GM23338 (cell line): Measurements from ENCODE around the gene MSH3. TPM values are rescaled to one million over a fixed set of nuclear protein-coding genes. Genes with fewer than 3 reads are reported as not detected.
"Not testable (repeated sequence)": the region's sequence is repeated elsewhere in the genome, so short reads cannot be mapped to it uniquely, and the experiment has no call there.

Source experiments
- ATAC-seq: fragments of 200-7000 bp; cut with Tn5 transposase; 3 replicates; pipeline ENCODE4 v1.9.1; 2020
- DNase-seq: peaks from one replicate; pipeline ENCODE4 v3.0.0-alpha.2; 2015; ENCODE audit warnings: low spot score
- H2AFZ ChIP-seq: fragments of 200-600 bp; sonication (generic); 2 replicates; pipeline ENCODE4 v1.8.0; 2016; ENCODE audit warnings: antibody characterized with exemption, mild to moderate bottlenecking, moderate library complexity
- H3F3A ChIP-seq: fragments of 200-600 bp; sonication (generic); replicated peaks from 2 replicates; pipeline ENCODE4 v1.8.0; 2017; ENCODE audit warnings: antibody characterized with exemption, mixed run types, low read depth
- H3K27ac ChIP-seq: fragments of 200-600 bp; sonication (generic); 2 replicates; pipeline ENCODE4 v1.6.1; 2016; ENCODE audit warnings: low read depth
- H3K27me3 ChIP-seq: fragments of 200-600 bp; sonication (generic); 2 replicates; pipeline ENCODE4 v1.8.0; 2016; ENCODE audit warnings: mild to moderate bottlenecking, mixed run types, moderate library complexity; ENCODE audit not compliant: insufficient read depth
- H3K36me3 ChIP-seq: fragments of 200-600 bp; sonication (generic); 2 replicates; pipeline ENCODE4 v1.8.0; 2016; ENCODE audit warnings: mild to moderate bottlenecking; ENCODE audit not compliant: insufficient read depth
- H3K4me1 ChIP-seq: fragments of 200-600 bp; sonication (generic); 2 replicates; pipeline ENCODE4 v1.8.0; 2016; ENCODE audit warnings: mild to moderate bottlenecking, moderate library complexity; ENCODE audit not compliant: insufficient read depth
- H3K4me2 ChIP-seq: fragments of 200-600 bp; sonication (generic); 2 replicates; pipeline ENCODE4 v1.7.1; 2017; ENCODE audit warnings: mixed run types
- H3K4me3 ChIP-seq: fragments of 200-600 bp; sonication (generic); 2 replicates; pipeline ENCODE4 v1.6.1; 2016; ENCODE audit warnings: mixed run types
- H3K79me2 ChIP-seq: fragments of 200-600 bp; sonication (generic); replicated peaks from 2 replicates; pipeline ENCODE4 v1.8.0; 2017; ENCODE audit warnings: mild to moderate bottlenecking; ENCODE audit not compliant: insufficient read depth
- H3K9me2 ChIP-seq: fragments of 200-600 bp; sonication (generic); 2 replicates; pipeline ENCODE4 v1.8.0; 2017; ENCODE audit not compliant: insufficient read depth
- H4K20me1 ChIP-seq: fragments of 200-600 bp; sonication (generic); replicated peaks from 2 replicates; pipeline ENCODE4 v1.8.0; 2017; ENCODE audit warnings: mild to moderate bottlenecking; ENCODE audit not compliant: insufficient read depth
- H3K27ac Mint-ChIP-seq: 2 replicates; pipeline ENCODE4 v1.8.0; 2020; ENCODE audit warnings: inconsistent platforms, mild to moderate bottlenecking, moderate library complexity, mixed read lengths
- H3K27me3 Mint-ChIP-seq: 3 replicates; pipeline ENCODE4 v1.8.0; 2022; ENCODE audit warnings: low read depth, mild to moderate bottlenecking, moderate library complexity, mixed read lengths, inconsistent platforms; ENCODE audit not compliant: insufficient read depth, poor library complexity
- H3K36me3 Mint-ChIP-seq: 3 replicates; pipeline ENCODE4 v1.8.0; 2021; ENCODE audit warnings: low read depth, mild to moderate bottlenecking, inconsistent platforms, moderate library complexity, mixed read lengths
- H3K4me1 Mint-ChIP-seq: 3 replicates; pipeline ENCODE4 v1.8.0; 2020; ENCODE audit warnings: mild to moderate bottlenecking, inconsistent platforms, mixed read lengths
- H3K4me3 Mint-ChIP-seq: 3 replicates; pipeline ENCODE4 v1.8.0; 2021; ENCODE audit warnings: moderate library complexity, mild to moderate bottlenecking, inconsistent platforms, mixed read lengths
- H3K9me3 Mint-ChIP-seq: 3 replicates; pipeline ENCODE4 v1.8.0; 2020; ENCODE audit warnings: moderate library complexity, mild to moderate bottlenecking, inconsistent platforms, mixed read lengths
- REST ChIP-seq: IDR thresholded peaks from one replicate; pipeline ENCODE4 v1.6.1; 2018; ENCODE audit warnings: antibody characterized with exemption; ENCODE audit not compliant: unreplicated experiment
- STAT1 ChIP-seq: IDR thresholded peaks from one replicate; pipeline ENCODE4 v1.6.1; 2016; ENCODE audit warnings: antibody characterized with exemption; ENCODE audit not compliant: unreplicated experiment
- ZNF462 ChIP-seq: fragments of 250-450 bp; sonication (Bioruptor Pico); IDR thresholded peaks from 2 replicates; pipeline ENCODE4 v1.5.0; 2020; ENCODE audit warnings: mild to moderate bottlenecking, moderate library complexity
- polyA plus RNA-seq: library from polyadenylated mRNA; unstranded; fragments of >200 nt; fragmentation: Nextera tagmentation; extraction: Ambion mirVana; gene quantifications from 2 replicates; pipeline ENCODE4 v1.2.1, GENCODE V29; 2016
- total RNA-seq: library from RNA; depleted of rRNA; stranded (reverse); fragments of >200 nt; shearing (Covaris generic); gene quantifications from 2 replicates; pipeline ENCODE4 v1.2.3, GENCODE V29; 2014

MSH3 gene
- total and polyA plus RNA-seq, 2 experiments from 2014 or later, result 13.3 to 16.6 TPM

GRCh38 chr5:80739898-80740297, 85.4 kb downstream of the MSH3 start (continued):
- TF ChIP-seq ZNF462 (no peak), STAT1 (no peak), REST (no peak)

GRCh38 chr5:80740488-80740887, 86.0 kb downstream of the MSH3 start:
- not testable (repeated sequence) for H2AFZ ChIP-seq, H3K27me3 ChIP-seq, H3K4me2 ChIP-seq, H3K4me1 ChIP-seq, H3K27me3 Mint-ChIP-seq, H3K36me3 ChIP-seq, DNase-seq, H3K4me3 ChIP-seq, H3K27ac ChIP-seq, H4K20me1 ChIP-seq, H3K4me1 Mint-ChIP-seq, ATAC-seq, H3K4me3 Mint-ChIP-seq, H3K9me3 Mint-ChIP-seq, H3K9me2 ChIP-seq, H3F3A ChIP-seq, H3K79me2 ChIP-seq
- H3K36me3 Mint-ChIP-seq, result peaks cover 30% of the 10 kb centered on the region; the same call in 2 of the 3 replicates
- peak overlapping the region; percentile 69; the same call in 1 of the 2 replicates for H3K27ac Mint-ChIP-seq
